ENCODE data around the gene TMEM132C. TPM values are rescaled to one million over a fixed set of nuclear protein-coding genes. Genes with fewer than 3 reads are reported as not detected.
"Not testable (repeated sequence)": the region's sequence is repeated elsewhere in the genome, so short reads cannot be mapped to it uniquely, and the experiment has no call there.

The TMEM132C gene
- total RNA-seq (2014; rRNA removed; shearing (Covaris generic)): not detected in 2 replicates
- not detected in 2 replicates for polyA plus RNA-seq (2015; cell fraction: cytosol; rRNA removed)
- not detected in 2 replicates for polyA plus RNA-seq (2015; cell fraction: nucleus; rRNA removed)

DNA sequence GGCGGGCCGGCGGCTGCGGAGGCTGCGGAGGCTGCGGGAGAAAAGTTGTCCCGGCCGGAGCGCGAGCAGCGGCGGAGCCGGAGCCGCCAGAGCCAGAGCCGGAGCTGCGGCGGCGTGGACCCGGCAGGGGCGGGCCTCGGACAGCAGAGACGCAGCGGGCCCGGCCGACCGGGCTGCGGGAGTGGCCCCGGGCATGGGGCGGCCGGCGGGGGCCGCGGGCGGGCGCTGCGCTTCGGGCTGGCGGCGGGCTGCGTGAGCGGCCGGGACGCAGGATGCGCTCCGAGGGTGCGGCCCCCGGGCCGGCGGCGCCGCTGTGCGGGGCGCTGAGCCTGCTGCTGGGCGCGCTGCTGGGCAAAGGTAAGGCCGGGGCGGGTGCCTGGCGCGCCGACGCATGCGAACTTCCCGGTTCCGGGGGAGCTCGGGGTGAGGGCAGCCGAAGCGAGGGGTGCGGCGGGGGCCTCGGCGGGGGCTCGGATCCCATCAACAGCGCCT, at the start of gene TMEM132C:
Gene TMEM132C (plus strand): TSS at position 40 of the 492 bp plus-strand sequence. CDS start 233 bp downstream, at position 273.
- in situ Hi-C loops (cut with HindIII; ENCODE audit: low pct_unique_long_range_greater_than_20kb, low sequenced_read_pairs): no loop called here
- DNase-seq (ENCODE audit: low read depth, low spot score): no peak

DNA sequence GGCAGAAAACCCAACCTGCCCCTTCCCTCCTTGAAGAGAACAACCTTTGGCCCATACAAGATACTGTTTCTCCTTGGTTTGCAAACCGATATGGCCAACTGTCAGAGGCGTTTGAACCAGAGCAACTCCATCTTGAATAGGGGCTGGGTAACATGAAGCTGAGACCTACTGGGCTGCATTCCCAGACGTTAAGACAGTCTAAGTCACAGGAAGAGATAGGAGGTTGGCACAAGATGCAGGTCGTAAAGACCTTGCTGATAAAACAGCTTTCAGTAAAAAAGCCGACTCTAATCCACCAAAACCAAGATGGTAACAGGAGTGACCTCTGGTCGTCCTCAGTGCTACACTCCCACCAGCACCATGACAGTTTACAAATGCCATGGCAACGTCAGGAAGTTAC, 42.7 kb upstream of the TMEM132C start:
- in situ Hi-C loops (cut with HindIII; ENCODE audit: low pct_unique_long_range_greater_than_20kb, low sequenced_read_pairs): no loop called here
- no peak for DNase-seq (ENCODE audit: low read depth, low spot score)

DNA sequence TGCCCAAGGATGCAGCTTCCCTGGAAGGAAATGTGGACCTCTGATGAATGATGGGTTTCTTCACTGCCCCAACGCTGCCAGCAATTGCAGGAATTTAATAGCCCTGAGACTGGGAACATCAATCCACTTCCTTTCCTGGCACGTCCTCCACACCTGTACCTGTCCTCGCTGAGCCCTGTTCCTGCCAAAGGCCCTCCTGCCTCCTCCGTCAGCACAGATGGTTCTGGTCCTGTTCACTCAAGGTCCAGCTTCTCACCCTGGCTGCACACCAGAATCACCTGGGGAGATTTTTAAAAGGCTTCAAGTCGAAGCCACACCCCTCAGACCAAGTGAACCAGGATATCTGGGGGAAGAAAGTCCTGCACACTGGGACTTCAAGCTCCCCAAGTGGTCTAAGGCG, 38.4 kb upstream of the TMEM132C start:
- no peak for DNase-seq (ENCODE audit: low read depth, low spot score)
- in situ Hi-C loops (cut with HindIII; ENCODE audit: low pct_unique_long_range_greater_than_20kb, low sequenced_read_pairs): no loop called here

DNA sequence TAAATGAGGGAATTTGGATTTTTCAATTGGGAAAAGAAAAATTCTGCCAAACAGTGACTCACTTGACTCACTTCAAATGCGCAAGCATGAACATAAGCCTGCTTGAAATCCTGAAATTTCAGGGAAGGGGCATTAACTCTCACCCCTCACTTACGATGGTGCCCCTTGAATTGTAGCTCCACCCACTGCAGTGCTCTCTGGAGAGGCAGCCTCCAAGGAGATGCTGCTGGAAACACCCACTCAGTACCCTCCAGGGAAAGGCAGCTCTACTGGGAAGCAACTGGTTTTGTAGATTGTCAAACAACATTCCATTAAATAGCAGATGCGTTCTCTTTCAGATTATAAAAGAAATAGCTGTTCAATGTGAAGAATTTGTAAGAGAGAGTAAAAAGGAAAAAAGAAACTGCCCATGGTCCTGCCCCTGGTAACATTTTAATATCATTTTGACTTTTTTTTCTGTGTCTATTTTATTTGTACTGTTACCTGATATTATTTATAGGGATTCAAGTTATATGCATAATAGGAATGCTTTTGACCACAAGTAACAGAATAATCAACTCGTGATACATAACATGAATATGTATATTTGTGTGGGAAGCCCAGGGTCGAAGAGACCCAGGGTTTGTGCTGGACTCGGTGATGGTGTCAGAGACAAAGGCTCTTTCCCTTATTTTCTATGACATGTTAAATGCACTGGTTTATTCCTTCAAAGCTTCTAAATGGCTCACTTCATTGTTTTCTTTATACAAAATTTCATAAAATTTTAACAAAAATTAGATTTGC, 31.1 kb upstream of the TMEM132C start:
- in situ Hi-C loops (cut with HindIII; ENCODE audit: low pct_unique_long_range_greater_than_20kb, low sequenced_read_pairs): no loop called here
- DNase-seq (ENCODE audit: low read depth, low spot score): no peak

DNA sequence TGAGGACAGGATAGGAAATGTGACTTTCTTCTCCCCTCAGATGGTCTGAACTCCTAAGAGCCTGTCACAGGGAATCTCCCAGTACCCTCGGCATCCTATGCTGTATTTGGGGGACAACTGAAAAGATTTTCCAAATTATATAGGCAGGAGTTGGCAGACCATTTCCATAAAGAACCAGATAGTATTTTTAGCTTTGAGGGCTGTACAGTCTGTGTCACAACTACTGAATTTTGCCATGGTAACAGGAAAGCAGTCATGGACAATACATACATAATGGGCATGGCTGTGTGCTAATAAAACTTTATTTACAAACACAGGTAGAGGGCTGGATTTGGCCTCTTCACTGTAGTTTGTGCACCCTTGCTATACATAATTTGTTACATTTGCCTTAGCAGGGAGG, 30.4 kb upstream of the TMEM132C start:
- in situ Hi-C loops (cut with HindIII; ENCODE audit: low pct_unique_long_range_greater_than_20kb, low sequenced_read_pairs): no loop called here

DNA sequence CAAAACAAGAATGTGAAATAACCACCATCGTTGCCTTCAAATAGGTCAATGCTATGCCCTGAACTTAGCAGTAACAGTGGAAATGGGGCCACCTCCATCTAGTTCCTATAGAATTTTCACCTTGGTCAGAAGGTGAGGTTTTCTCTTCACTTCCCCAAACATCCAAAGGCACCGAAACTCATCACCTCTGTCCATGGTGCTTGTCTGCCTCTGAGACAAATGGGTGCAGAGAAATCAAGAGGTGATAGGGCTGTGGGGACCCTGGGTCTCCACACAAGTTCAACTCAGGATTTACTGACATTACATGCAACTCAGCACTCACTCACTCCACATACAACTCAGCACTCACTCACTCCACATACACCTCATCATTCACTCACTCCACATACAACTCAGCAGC, 26.2 kb upstream of the TMEM132C start:
- no peak for DNase-seq (ENCODE audit: low read depth, low spot score)
- in situ Hi-C loops (cut with HindIII; ENCODE audit: low pct_unique_long_range_greater_than_20kb, low sequenced_read_pairs): no loop called here

More for the DNA sequence above, 30.4 kb upstream of the TMEM132C start:
- no peak for DNase-seq (ENCODE audit: low read depth, low spot score)

DNA sequence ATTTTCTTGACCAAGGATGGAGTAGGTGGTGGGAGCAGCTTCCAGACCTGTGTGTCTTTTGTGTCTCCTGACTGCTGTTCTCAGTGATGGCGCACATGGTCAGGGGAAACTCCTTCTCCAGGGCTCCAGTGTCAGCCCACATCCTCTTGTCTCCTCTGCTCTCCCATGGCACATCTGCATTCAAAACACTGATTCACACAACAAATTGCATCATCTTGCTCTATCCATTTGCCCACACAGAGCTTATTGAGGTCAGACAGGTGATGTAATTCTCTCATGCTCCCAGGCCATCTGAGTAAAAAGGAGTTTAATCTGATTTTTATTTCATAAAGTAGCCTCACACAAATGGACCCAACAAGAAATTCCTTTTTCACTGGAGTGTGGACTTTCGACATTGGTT, 21.8 kb upstream of the TMEM132C start:
- in situ Hi-C loops (cut with HindIII; ENCODE audit: low pct_unique_long_range_greater_than_20kb, low sequenced_read_pairs): no loop called here
- no peak for DNase-seq (ENCODE audit: low read depth, low spot score)

DNA sequence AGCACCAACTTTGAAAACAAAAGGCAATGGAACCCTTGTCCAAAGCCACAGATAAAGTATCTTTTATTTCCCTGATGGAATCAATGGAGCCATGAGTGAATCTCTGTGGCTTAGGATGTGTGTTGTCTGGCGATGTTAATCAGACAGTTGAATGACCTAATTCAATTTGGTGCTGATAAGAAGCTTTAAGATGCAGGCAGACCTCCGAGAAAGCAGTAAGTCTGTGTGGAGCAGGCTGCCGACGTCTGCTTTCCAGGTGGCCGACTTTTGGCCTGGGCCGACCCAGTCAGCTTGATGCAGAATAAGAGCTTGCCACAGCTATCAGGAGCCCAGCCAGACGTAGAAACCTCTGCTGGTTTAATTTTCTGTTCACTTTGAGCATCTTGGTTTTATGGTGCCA, 21.1 kb upstream of the TMEM132C start:
- DNase-seq (ENCODE audit: low read depth, low spot score): no peak
- in situ Hi-C loops (cut with HindIII; ENCODE audit: low pct_unique_long_range_greater_than_20kb, low sequenced_read_pairs): no loop called here

DNA sequence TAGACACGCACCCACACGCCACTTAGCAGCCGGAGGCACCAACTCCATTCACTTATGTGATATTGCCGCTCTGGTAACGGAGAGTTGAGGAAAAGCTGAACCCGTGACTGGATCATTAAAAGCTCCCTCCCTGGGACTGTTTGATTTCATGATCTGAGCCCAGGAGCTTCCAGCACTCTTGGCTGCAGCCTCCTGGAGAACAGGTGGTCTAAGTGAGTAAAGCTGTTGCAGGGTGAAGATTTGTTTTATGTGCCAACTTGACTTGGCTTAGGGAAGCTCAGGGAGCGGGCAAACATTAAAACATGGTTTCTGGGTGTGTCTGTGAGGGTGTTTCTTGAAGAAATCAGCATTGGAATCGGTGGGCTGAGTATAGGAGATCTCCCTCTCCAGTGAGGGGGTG, 16.9 kb upstream of the TMEM132C start:
- in situ Hi-C loops (cut with HindIII; ENCODE audit: low pct_unique_long_range_greater_than_20kb, low sequenced_read_pairs): no loop called here

DNA sequence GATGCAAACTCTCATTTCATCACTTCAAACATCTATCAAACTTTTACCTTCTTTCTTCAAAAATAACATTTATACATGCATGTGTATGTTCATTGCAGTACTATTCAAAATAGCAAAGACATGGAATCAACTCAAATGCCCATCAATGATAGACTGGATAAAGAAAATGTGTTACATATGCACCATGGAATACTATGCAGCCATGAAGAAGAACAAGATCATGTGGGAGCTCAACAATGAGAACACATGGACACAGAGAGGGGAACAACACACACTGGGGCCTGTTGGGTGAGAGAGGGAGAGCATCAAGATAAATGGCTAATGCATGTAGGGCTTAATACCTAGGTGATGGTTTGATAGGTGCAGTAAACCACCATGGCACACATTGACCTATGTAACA, 13.1 kb upstream of the TMEM132C start:
- in situ Hi-C loops (cut with HindIII; ENCODE audit: low pct_unique_long_range_greater_than_20kb, low sequenced_read_pairs); DNase-seq (ENCODE audit: low read depth, low spot score): not testable (repeated sequence)

More for the DNA sequence above, 16.9 kb upstream of the TMEM132C start:
- DNase-seq (ENCODE audit: low read depth, low spot score): no peak

DNA sequence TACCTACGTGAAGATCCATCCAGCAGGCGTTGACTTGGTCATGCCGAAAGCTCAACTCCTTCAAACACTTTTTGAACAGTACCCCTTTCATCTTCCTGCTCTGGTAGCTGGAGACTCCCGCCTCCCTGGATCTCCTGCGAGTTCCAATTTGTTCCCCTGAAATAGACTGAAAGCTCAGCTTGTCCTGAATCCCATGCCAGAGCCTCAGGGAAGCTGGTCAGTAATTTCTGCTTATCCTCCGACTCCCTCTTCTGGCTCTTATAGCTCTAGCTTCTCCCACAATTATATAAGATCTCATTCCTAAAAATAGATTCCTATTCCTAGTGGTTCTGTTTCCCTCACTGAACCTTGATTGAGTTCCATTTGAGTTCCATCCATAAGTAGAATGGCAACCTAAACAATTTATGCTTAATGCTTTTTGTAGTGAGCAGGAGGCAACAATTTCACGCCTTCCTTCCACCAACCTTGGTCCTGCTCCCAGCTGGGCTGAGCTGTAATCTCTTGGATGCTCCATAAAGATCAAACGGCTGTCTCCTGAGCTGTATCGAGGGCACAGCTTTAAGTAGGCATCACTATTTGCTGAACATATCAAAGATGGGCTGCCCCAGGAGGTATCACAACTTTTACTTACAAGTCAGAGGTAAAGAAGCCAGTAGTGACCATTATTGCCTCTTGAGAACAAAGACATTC, 8.0 kb upstream of the TMEM132C start:
- in situ Hi-C loops (cut with HindIII; ENCODE audit: low pct_unique_long_range_greater_than_20kb, low sequenced_read_pairs): no loop called here
- no peak for DNase-seq (ENCODE audit: low read depth, low spot score)

DNA sequence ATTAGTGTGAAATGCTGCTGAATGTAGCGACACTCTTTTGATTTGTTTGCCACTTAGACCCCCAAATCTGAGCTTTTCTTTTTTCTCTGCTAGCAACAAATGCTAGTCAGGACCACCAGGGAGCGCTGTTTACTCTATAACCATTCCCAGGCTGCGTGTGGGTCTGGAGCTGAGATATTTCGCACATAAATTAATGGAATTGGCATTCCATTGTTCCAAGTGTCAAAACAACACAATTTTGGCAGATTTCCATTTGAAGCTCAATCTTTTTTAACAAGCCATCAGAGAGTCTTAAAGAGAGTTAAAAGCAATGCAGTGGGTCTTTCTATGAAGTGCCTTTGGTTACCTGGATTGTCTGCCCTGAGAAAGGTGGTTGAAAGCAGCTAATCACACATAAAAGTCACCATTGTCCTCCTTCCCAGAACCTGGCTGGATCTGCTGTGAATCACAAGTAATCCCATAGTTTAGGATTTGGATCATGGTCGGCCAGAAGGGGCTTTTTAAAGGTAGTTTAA, 7.4 kb upstream of the TMEM132C start:
- in situ Hi-C loops (cut with HindIII; ENCODE audit: low pct_unique_long_range_greater_than_20kb, low sequenced_read_pairs): no loop called here
- peak; percentile 57 for DNase-seq (ENCODE audit: low read depth, low spot score)

DNA sequence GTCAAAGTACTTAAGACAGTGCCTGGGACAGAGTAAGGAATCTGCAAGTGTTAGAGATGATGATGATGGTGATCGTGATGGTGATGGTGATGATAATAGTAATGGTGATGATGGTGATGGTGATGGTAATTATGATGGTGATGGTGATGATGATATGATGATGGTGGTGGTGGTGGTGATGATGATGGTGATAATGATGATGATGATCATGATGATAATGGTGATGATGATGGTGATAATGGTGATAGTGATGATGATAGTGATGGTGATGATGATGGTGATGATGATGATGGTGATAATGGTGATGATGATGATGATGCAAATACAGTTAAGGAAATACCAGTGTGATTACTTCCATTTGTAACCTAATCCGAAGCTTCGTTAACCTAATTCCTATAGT, 5.2 kb upstream of the TMEM132C start:
- DNase-seq (ENCODE audit: low read depth, low spot score): no peak
- in situ Hi-C loops (cut with HindIII; ENCODE audit: low pct_unique_long_range_greater_than_20kb, low sequenced_read_pairs): no loop called here

DNA sequence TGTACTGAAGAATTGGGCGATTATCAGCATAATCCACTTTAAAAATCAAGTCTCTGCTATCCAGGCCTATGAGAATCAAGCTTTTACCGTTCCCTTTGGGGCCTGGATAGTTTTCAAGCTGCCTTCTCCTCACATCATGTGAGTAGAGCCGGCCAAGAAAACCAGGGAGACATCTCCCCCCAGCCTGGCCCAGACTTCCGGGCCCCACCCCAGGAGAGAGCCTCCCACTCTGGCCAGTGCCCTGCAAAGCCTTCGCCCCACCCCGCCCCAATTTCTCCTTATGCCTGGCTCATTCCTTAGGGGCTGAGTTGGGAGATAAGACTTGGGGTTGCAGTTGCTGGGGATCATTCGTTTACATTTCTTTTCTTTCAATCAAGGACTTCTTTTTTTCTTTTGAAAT, 1.4 kb upstream of the TMEM132C start:
- no peak for DNase-seq (ENCODE audit: low read depth, low spot score)
- in situ Hi-C loops (cut with HindIII; ENCODE audit: low pct_unique_long_range_greater_than_20kb, low sequenced_read_pairs): no loop called here

DNA sequence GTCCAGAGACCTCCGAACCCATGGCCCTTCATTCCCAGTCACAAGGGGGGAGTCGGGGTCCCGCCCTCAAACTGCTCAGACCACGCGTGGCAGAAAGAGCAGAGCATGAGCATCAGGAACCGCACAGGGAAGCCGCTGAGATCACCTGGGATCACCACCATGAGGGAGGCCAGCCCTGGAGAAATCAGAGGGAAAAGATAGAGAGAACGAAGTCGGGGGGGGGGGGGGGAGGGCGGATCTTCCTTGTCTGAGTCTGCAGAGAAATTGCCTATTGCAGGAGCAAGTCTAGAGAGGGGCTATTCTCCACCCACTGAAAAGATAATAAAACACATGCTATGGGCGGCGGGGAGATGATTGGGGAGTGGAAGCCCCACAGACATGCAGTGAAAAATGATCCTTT, 884 bp upstream of the TMEM132C start:
- in situ Hi-C loops (cut with HindIII; ENCODE audit: low pct_unique_long_range_greater_than_20kb, low sequenced_read_pairs): no loop called here

DNA sequence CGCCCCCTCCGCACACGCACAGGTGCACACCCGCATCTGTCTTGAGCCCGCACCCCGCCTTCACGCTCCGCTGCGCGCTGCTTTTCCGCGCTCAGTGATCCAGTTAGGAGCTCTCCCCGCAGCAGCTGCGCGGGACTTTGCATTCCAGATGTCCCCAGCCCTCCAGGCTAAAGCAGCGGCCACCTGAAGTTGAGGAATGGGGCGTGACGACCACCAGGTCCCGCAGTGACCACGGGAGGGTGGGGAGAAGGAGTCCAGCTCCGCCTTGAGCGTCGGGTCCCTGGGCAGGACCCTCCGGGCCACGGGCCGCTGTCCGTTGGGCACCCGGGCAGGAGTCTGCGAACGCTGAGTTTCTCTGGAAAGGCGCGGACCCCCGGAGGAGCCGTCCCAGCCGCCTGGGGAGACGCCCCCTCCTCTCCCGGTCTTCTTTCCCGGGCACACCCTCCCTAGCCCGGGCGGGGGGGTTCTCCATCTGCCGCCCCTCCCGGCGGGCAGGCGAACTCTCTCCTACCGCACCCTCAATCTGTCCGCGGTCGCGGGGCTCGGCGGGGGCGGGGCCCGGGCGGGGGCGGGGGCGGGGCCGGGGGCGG, 334 bp upstream of the TMEM132C start:
- in situ Hi-C loops (cut with HindIII; ENCODE audit: low pct_unique_long_range_greater_than_20kb, low sequenced_read_pairs): no loop called here
- no peak for DNase-seq (ENCODE audit: low read depth, low spot score)

More for the DNA sequence above, 884 bp upstream of the TMEM132C start:
- DNase-seq (ENCODE audit: low read depth, low spot score): no peak

DNA sequence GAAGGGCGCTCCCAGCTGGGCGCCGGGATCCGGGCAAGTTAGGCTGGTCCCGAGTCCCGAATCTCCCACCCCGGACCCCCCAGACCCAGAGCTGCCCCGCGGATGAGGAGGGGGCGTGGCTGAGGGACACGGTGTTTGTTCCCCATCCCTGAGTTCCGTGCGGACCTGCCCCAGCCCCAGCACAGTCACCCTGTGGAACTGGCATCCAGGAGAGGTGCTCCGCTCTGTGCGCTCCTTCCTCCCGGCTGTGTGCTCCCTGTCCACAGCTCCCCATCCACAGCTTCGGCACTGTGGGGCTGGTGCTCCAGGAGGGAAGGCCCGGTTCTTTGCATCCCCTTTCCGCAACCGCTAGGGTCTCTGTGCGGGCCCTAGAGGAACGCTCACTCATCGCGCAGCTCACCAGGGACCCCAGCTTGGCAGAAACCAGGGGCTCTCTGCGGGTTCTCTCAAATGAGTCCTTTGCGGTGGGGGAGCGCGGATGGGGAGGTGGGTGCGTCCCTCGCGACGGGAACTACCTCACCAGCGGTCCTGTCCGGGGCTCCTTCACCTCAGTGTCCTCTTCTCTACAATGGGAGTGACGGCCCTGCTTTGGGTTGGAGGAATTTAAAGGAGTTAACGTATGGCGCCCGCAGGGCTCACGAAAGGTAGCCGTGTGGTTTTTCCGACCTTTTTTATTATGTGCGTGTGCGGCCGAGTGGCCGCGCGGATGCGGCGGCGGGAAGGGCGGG, 845 bp downstream of the TMEM132C start:
- DNase-seq (ENCODE audit: low read depth, low spot score): no peak
- in situ Hi-C loops (cut with HindIII; ENCODE audit: low pct_unique_long_range_greater_than_20kb, low sequenced_read_pairs): no loop called here
